Limb (tissue), 2 donors: ENCODE results near the gene RTP3.
"Not testable (repeated sequence)": the region's sequence is repeated elsewhere in the genome, so short reads cannot be mapped to it uniquely, and the experiment has no call there.

ENCODE experiments used
- DNase-seq, 2 donors: peaks; one replicate each; pipeline ENCODE4 v3.0.0-alpha.2; 2016; ENCODE audit errors: extremely low spot score in 2 of 2

RTP3 gene

DNA sequence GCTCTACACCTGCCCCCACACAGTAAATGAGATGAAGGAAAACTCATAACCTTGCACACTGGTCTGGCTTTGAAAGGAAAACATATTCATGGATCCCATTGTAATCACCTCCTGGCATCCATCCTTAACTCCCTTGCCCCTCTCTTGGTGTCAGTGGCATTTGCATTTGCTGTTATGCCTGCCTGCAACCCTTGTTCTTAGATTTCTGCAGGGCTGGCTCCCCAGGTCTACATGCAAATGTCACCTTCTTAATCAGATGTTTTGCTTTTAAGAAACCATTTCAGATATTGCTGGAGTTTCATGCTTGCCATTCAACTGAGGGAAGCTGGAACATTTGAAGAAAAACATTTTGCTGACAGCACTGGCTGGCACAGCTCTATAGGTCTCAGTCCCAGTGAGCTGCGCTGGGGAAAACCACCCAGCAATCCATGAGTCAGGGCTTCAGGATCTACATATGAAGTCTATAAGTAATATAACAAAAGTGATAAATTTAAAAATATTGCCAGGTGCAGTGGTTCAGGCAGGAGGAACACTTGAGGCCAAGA lies 49.2 kb downstream of the RTP3 start:
- no peak for DNase-seq

DNA sequence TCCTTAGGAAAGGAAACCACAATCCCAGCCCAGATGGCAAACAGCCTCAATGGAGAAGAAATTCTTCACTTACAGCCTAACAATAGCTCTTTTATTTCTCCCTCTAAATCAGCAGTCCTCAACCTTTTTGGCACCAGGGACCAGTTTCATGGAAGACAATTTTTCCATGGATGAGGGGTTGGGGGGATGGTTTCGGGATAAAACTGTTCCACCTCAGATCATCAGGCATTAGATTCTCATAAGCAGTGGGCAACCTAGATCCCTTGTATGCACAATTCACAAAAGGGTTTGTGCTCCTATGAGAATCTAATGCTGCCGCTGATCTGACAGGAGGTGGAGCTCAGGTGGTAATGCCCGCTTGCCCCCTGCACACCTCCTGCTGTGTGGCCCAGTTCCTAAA lies 50.8 kb downstream of the RTP3 start:
- not testable (repeated sequence) for DNase-seq

DNA sequence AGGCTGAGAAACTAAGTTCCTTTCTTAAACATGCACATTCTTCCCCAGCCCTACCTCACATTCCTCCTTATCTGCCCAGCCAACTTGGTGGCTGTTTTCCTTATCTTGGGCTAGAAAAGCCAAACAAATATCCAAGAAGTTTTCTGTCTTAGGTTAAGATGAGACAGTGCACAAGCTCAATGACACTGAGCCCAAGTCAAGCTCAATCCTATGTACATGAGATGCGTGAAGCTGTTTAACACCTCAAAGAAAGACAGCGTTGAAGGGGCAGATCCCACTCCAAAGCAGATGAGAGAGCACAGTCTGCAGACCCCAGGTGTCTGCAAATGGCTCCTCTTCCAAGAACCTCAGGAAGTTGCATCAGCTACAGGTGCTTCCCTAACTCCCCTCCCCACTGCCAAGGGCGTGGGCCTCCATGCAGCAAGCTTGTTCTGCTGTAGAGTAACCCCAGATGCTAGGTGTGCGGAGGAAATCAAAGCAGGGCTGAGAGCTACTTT lies 51.7 kb downstream of the RTP3 start:
- no peak for DNase-seq

DNA sequence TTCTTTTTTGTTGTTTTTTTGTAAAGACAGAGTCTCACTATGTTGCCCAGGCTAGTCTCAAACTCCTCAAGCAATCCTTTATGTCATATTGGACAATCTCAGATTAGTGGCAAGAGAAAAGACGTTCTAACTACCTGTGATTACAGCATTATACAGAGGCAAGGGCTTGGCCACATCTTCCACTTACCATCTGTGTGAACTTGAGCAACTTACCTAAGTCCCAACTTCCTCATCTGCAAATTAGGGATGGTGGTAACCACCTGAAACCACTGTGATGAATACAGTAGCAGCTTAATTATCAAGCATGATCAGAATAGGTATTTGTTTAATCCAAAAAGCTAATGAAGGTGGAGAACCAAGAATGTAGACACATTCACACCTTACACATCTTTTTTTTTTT lies 52.2 kb downstream of the RTP3 start:
- no peak for DNase-seq
